Suprapubic skin (tissue), 4 donors: Measurements from ENCODE around the gene GRIN3B. TPM values are rescaled to one million over a fixed set of nuclear protein-coding genes. Genes with fewer than 3 reads are reported as not detected.

Source experiments
- DNase-seq, 2 donors: peaks; one replicate each; pipeline ENCODE4 v3.0.0-alpha.2; 2019; ENCODE audit warnings: low spot score in 2 of 2
- H3K27ac ChIP-seq: fragments of 200-600 bp; sonication (generic); one replicate; pipeline ENCODE4 v1.5.1; 2019
- H3K27me3 ChIP-seq: fragments of 200-600 bp; sonication (generic); one replicate; pipeline ENCODE4 v1.5.1; 2019
- H3K36me3 ChIP-seq: fragments of 200-600 bp; sonication (generic); one replicate; pipeline ENCODE4 v1.5.1; 2019
- H3K4me1 ChIP-seq: fragments of 200-600 bp; sonication (generic); one replicate; pipeline ENCODE4 v1.5.1; 2019
- H3K4me3 ChIP-seq: fragments of 200-600 bp; sonication (generic); one replicate; pipeline ENCODE4 v1.5.1; 2019; ENCODE audit warnings: mild to moderate bottlenecking
- H3K9me3 ChIP-seq: fragments of 200-600 bp; sonication (generic); one replicate; pipeline ENCODE4 v1.5.1; 2019
- CTCF ChIP-seq, 2 donors: fragments of 200-600 bp in 1 of 2; fragments of 450-650 bp in 1 of 2; sonication (generic) in 1 of 2; IDR thresholded peaks; one replicate each; pipeline ENCODE4 v1.5.1; 2016 to 2019; ENCODE audit warnings: antibody characterized with exemption in 2 of 2, mild to moderate bottlenecking in 1 of 2, moderate library complexity in 1 of 2
- EP300 ChIP-seq: sonication (generic); formaldehyde crosslinking; IDR thresholded peaks from one replicate; pipeline ENCODE4 v1.6.1; 2017; ENCODE audit warnings: antibody characterized with exemption
- POLR2A ChIP-seq, 2 donors: fragments of 450-650 bp; IDR thresholded peaks; one replicate each; pipeline ENCODE4 v1.6.1; 2017; ENCODE audit warnings: antibody characterized with exemption in 2 of 2, mild to moderate bottlenecking in 2 of 2, moderate library complexity in 2 of 2
- POLR2AphosphoS5 ChIP-seq, 3 donors: sonication (generic); formaldehyde crosslinking; IDR thresholded peaks; one replicate each; pipeline ENCODE4 v1.6.1; 2017; ENCODE audit warnings: antibody characterized with exemption in 3 of 3
- WGBS: methylation state at CpG from one replicate; pipeline ENCODE4 v1.1.5; 2018; 5-methylcytosine and 5-hydroxymethylcytosine counted together
- total RNA-seq, 4 donors: library from RNA; depleted of rRNA; stranded (reverse); fragments of >200 nt; gene quantifications; one replicate each; pipeline ENCODE4 v1.1.0, GENCODE V29; 2016

The GRIN3B gene
- total RNA-seq, 4 donors from 2014 or later, result 0.13 to 1.1 TPM; not detected in 2

- no peak overlapping the region for H3K27ac ChIP-seq
- H3K4me1 ChIP-seq, result no peaks in the 10 kb centered on the region
- no peaks in the 10 kb centered on the region for H3K27me3 ChIP-seq
- 90% methylated on average over 4 of the region's 92 CpGs for WGBS
- no peak for DNase-seq
- no peak overlapping the region for H3K4me3 ChIP-seq
- no peaks in the 10 kb centered on the region for H3K9me3 ChIP-seq
- TF ChIP-seq POLR2A (IDR thresholded peaks at IDR 0.05) (no peak), EP300 (no peak), CTCF (IDR thresholded peaks at IDR 0.05) (no peak), POLR2AphosphoS5 (IDR thresholded peaks at IDR 0.05) (no peak)
- H3K36me3 ChIP-seq, result peaks cover 60% of the 10 kb centered on the region
These were observed 9.1 kb downstream of the GRIN3B start for GRCh38 chr19:1009041-1009980.

DNA sequence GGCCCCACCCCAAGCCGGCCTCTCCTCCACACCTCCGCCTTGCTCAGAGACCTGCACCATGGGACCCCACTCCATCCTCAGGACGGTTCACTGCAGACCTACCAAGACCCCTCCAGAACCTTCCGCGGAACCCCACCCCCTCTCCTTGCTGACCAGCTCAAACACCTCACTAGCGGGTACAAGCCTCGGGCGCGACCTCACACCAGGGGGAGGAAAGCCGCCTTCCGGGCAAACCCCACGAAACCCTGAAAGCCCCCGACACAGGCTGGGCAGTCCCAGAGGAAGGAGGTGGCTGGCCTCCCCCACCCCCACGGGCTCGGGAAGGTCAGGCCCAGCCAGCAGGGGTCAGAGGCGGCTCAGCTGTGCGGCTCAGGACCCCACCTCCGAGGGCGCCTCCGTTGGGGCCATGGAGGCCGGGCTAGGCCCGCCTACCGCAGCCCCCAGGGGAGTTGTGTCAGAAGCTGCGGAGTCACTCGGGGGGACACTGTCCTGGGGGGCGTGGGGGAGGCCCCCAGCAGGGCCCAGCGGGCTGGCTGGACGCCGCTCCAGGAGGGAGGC lies 9.8 kb downstream of the GRIN3B start:
- Histone ChIP-seq H3K36me3 (peaks cover 62% of the 10 kb centered on the region), H3K4me3 (no peak overlapping the region), H3K27me3 (no peaks in the 10 kb centered on the region), H3K9me3 (no peaks in the 10 kb centered on the region), H3K27ac (no peak overlapping the region), H3K4me1 (peaks cover 6% of the 10 kb centered on the region)
- no peak for DNase-seq
- no peak for TF ChIP-seq POLR2A (IDR thresholded peaks at IDR 0.05)
- TF ChIP-seq CTCF (IDR thresholded peaks at IDR 0.05), result no peak
- TF ChIP-seq POLR2AphosphoS5 (IDR thresholded peaks at IDR 0.05), result no peak
- no peak for TF ChIP-seq EP300
- whole genome bisulfite sequencing, result 94% methylated on average over 7 of the region's 29 CpGs

DNA sequence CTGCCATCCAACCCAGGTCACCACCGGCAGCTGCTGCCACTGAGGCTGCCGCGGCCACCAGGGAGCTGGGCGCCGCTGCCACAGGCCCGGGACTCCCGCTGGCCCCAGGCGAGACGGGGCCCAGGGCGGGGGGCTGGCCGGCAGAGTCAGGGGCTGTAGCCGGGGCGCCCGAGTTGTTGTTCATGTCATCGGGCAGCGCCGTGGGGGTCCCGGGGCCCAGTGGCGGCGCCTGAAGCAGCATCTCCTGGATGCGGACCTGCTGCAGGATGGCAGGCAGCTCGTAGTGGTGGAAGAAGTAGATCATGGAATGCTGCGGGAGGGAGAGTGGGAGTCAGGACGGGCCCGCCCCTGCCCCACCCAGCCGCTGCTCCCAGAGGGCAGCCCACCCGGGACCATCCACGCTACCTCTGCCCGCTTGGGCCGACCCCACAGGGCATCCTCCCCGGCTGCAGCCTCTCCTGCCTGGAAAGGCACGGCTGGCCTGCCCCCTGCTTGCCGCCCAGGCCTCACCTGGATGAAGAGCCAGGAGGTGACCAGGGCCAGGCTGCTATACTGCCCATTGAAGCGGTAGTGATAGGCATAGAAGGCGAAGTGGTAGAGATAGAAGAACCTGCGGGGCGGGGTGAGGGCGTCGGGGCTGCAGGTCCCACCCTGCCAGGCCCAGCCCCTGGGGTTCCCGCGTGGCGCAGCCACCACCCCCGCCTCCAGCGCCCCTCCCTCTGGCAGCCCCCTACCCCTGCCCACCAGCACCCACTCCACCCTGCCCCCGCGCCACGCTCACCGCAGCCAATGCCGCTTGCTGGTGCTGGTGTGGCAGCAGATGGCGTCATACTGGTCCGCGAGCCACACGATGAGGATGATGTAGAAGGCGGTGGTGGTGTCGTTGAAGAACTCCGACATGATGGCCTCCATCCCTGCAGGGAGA lies 10.6 kb downstream of the GRIN3B start:
- Histone ChIP-seq H3K9me3 (no peaks in the 10 kb centered on the region), H3K4me3 (no peak overlapping the region), H3K36me3 (peaks cover 62% of the 10 kb centered on the region), H3K27ac (no peak overlapping the region), H3K4me1 (peaks cover 14% of the 10 kb centered on the region), H3K27me3 (no peaks in the 10 kb centered on the region)
- TF ChIP-seq POLR2AphosphoS5 (IDR thresholded peaks at IDR 0.05) (no peak), EP300 (no peak), CTCF (IDR thresholded peaks at IDR 0.05) (no peak), POLR2A (IDR thresholded peaks at IDR 0.05) (no peak)
- DNase-seq, result no peak
- WGBS, result 88% methylated on average over 39 of the region's 56 CpGs

DNA sequence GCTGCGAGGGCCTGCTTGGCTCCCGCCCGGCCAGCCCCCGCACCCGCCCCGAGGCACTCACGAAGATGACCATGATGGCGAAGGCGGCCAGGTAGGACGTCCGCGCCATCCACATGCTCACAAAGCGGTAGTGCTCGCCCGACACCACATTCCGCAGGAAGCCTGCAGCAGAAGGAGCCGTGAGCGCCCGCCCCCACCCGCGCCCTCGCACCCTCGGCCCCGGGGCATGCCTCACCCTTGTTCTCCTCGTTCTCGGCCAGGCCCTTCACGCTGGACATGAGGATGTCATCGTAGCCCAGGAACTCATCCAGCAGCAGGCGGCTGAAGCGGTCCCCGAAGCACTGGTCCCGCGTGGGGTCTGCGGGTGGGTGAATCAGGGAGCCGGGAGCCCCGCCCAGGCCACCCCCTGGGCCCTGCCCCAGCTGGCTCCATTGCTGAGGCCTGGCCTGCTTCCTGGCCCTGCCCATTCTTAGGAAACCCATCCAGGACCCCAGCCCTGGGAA lies 11.7 kb downstream of the GRIN3B start:
- no peak for DNase-seq
- 90% methylated on average over 15 of the region's 36 CpGs for WGBS
- Histone ChIP-seq H3K4me1 (peaks cover 24% of the 10 kb centered on the region), H3K36me3 (peaks cover 62% of the 10 kb centered on the region), H3K9me3 (no peaks in the 10 kb centered on the region), H3K27ac (no peak overlapping the region), H3K4me3 (no peak overlapping the region), H3K27me3 (no peaks in the 10 kb centered on the region)
- TF ChIP-seq POLR2A (IDR thresholded peaks at IDR 0.05) (no peak), CTCF (IDR thresholded peaks at IDR 0.05) (no peak), EP300 (no peak), POLR2AphosphoS5 (IDR thresholded peaks at IDR 0.05) (no peak)
